KMS-11 (cell line): Measurements from ENCODE around the gene H1-8.

Experiments used
- H2AFZ ChIP-seq: fragments of 200-600 bp; sonication (generic); 2 replicates; pipeline ENCODE4 v1.6.1; 2016; ENCODE audit warnings: antibody characterized with exemption, mixed run types, low read depth
- H3K27ac ChIP-seq: fragments of 200-600 bp; sonication (generic); 2 replicates; pipeline ENCODE4 v1.6.1; 2016; ENCODE audit warnings: mild to moderate bottlenecking, mixed run types
- H3K27me3 ChIP-seq: fragments of 200-600 bp; sonication (generic); 2 replicates; pipeline ENCODE4 v1.6.1; 2017; ENCODE audit warnings: mild to moderate bottlenecking, low read depth, mixed run types, moderate library complexity; ENCODE audit not compliant: insufficient read depth
- H3K36me3 ChIP-seq: fragments of 200-600 bp; sonication (generic); 2 replicates; pipeline ENCODE4 v1.6.1; 2017; ENCODE audit warnings: mild to moderate bottlenecking, mixed run types; ENCODE audit not compliant: insufficient read depth
- H3K4me1 ChIP-seq: fragments of 200-600 bp; sonication (generic); 2 replicates; pipeline ENCODE4 v1.6.1; 2016; ENCODE audit warnings: mild to moderate bottlenecking, low read depth, mixed run types; ENCODE audit not compliant: poor library complexity, severe bottlenecking
- H3K4me2 ChIP-seq: fragments of 200-600 bp; sonication (generic); 2 replicates; pipeline ENCODE4 v1.7.0; 2016; ENCODE audit warnings: mild to moderate bottlenecking, mixed run types
- H3K4me3 ChIP-seq: fragments of 200-600 bp; sonication (generic); IDR thresholded peaks from 2 replicates; pipeline ENCODE4 v1.6.1; 2017; ENCODE audit warnings: low read depth, low read length, mixed read lengths; ENCODE audit not compliant: insufficient read depth
- H3K79me2 ChIP-seq: fragments of 200-600 bp; sonication (generic); 2 replicates; pipeline ENCODE4 v1.6.1; 2016; ENCODE audit warnings: low read depth, mixed run types; ENCODE audit not compliant: insufficient read depth
- H3K9ac ChIP-seq: fragments of 200-600 bp; sonication (generic); 2 replicates; pipeline ENCODE4 v1.6.1; 2016; ENCODE audit warnings: mild to moderate bottlenecking, mixed run types
- H4K20me1 ChIP-seq: fragments of 200-600 bp; sonication (generic); 2 replicates; pipeline ENCODE4 v1.6.1; 2016; ENCODE audit warnings: mild to moderate bottlenecking, mixed run types; ENCODE audit not compliant: insufficient read depth
- TF ChIP-seq, protein P1 (sequence below): fragments of 200-600 bp; sonication (generic); conservative IDR thresholded peaks from 2 replicates; pipeline ENCODE4 v1.6.1; 2017; ENCODE audit warnings: low read depth, mild to moderate bottlenecking, antibody characterized with exemption, low read length, moderate library complexity, mixed read lengths

H1-8 gene

DNA sequence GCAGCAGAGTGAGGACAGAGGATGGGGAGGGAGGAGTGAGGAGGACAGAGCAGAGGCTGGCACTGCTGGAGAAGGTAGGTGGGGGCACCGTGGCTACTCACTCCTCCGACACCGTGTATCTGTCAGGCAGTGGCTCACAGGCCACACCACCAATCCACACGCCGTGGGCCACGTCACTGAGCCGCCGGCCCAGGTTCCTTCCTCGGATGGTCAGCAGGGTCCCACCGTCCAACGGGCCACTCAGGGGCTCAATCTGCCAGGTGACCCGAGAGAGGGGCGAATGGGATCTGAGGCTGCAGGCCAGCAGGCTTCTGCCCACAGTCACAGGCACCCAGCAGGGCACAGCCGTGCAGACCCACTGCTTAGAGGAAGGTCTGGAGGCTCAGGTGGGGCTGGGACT is 30.5 kb downstream of the H1-8 start:
- Histone ChIP-seq H3K79me2 (no peaks in the 10 kb centered on the region), H4K20me1 (no peaks in the 10 kb centered on the region)

GRCh38 chr3:129574206-129574605 is 31.2 kb downstream of the H1-8 start:
- Histone ChIP-seq H3K4me2 (no peak overlapping the region), H3K27me3 (no peaks in the 10 kb centered on the region), H2AFZ (no peak overlapping the region), H3K4me1 (peaks cover 40% of the 10 kb centered on the region), H3K36me3 (no peaks in the 10 kb centered on the region), H4K20me1 (no peaks in the 10 kb centered on the region), H3K4me3 (no peak overlapping the region), H3K27ac (no peak overlapping the region), H3K79me2 (no peaks in the 10 kb centered on the region), H3K9ac (no peak overlapping the region)
- TF ChIP-seq, protein P1, sequence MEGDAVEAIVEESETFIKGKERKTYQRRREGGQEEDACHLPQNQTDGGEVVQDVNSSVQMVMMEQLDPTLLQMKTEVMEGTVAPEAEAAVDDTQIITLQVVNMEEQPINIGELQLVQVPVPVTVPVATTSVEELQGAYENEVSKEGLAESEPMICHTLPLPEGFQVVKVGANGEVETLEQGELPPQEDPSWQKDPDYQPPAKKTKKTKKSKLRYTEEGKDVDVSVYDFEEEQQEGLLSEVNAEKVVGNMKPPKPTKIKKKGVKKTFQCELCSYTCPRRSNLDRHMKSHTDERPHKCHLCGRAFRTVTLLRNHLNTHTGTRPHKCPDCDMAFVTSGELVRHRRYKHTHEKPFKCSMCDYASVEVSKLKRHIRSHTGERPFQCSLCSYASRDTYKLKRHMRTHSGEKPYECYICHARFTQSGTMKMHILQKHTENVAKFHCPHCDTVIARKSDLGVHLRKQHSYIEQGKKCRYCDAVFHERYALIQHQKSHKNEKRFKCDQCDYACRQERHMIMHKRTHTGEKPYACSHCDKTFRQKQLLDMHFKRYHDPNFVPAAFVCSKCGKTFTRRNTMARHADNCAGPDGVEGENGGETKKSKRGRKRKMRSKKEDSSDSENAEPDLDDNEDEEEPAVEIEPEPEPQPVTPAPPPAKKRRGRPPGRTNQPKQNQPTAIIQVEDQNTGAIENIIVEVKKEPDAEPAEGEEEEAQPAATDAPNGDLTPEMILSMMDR = no peak

More for the DNA sequence above, 30.5 kb downstream of the H1-8 start:
- Histone ChIP-seq H3K9ac (no peak overlapping the region), H2AFZ (no peak overlapping the region), H3K4me1 (peaks cover 38% of the 10 kb centered on the region), H3K27me3 (no peaks in the 10 kb centered on the region), H3K36me3 (no peaks in the 10 kb centered on the region), H3K4me2 (no peak overlapping the region), H3K4me3 (no peak overlapping the region), H3K27ac (no peak overlapping the region)
- TF ChIP-seq, protein P1 = no peak

DNA sequence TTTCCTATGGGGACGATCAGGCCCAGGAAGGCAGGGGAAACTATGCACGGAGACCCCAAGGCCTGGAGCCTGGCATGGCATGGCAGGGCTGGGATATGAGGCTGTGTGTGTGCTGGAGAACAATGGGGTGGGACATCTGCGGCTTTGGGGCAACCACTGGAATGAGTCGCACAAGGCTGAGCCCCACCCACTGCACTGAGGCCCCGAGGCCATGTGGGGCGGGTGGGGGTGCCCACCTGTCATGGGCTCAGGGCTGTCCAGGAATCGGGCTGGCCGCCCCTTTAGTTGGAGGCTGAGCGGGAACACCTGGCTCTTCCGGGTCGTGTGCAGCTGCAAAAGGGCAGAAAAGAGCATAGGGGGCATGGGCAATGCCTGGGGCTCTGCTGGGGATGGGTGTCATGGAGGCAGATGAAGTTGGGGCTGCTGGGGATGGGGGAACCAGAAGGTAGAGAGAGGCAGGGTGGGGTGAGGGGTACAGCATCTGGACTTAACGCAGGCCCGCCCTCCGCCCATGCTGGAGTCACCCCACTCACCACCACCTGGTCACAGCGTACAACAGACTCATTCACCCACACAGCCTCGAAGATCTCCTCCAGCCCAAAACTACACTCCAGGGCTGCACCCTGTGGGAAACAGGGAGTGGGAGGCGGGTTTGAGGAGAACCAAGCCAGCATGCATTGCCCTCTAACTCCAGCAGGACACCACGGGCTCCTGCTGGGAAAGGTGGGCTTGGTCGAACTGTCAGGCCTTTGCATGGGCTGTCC is 32.4 kb downstream of the H1-8 start:
- Histone ChIP-seq H3K27me3 (no peaks in the 10 kb centered on the region), H2AFZ (no peak overlapping the region), H4K20me1 (no peaks in the 10 kb centered on the region), H3K4me2 (peak overlapping the region; percentile 89), H3K79me2 (no peaks in the 10 kb centered on the region), H3K4me1 (peaks cover 40% of the 10 kb centered on the region), H3K4me3 (no peak overlapping the region), H3K9ac (no peak overlapping the region), H3K27ac (peak overlapping the region; percentile 99), H3K36me3 (no peaks in the 10 kb centered on the region)
- TF ChIP-seq, protein P1 = no peak

- Histone ChIP-seq H3K27me3 (no peaks in the 10 kb centered on the region), H3K79me2 (no peaks in the 10 kb centered on the region), H4K20me1 (no peaks in the 10 kb centered on the region), H3K4me2 (peak overlapping the region; percentile 89), H3K4me1 (peaks cover 40% of the 10 kb centered on the region), H3K9ac (peak overlapping the region; percentile 84; the same call in 1 of the 2 replicates), H3K4me3 (no peak overlapping the region), H3K27ac (peak overlapping the region; percentile 99), H3K36me3 (no peaks in the 10 kb centered on the region), H2AFZ (peak overlapping the region; percentile 82; the same call in 1 of the 2 replicates)
- TF ChIP-seq, protein P1 = no peak
These were observed 33.0 kb downstream of the H1-8 start for GRCh38 chr3:129575997-129576384.
